Stomach smooth muscle (tissue), 2 donors: ENCODE measurements around the gene ACOXL.

Experiments used
- H3K27ac ChIP-seq: one replicate; pipeline ENCODE4 v1.7.0; 2013; ENCODE audit warnings: mild to moderate bottlenecking, low read length, inconsistent platforms
- H3K27me3 ChIP-seq, 2 donors: one replicate each; pipeline ENCODE4 v1.7.0; 2013; ENCODE audit warnings: low read length in 2 of 2; ENCODE audit not compliant: insufficient read depth in 2 of 2, control insufficient read depth in 1 of 2
- H3K36me3 ChIP-seq, 2 donors: one replicate each; pipeline ENCODE4 v1.7.0; 2013; ENCODE audit warnings: low read length in 2 of 2; ENCODE audit not compliant: control insufficient read depth in 2 of 2, insufficient read depth in 2 of 2
- H3K4me1 ChIP-seq: one replicate; pipeline ENCODE4 v1.7.0; 2013; ENCODE audit warnings: low read length; ENCODE audit not compliant: control insufficient read depth, insufficient read depth
- H3K4me3 ChIP-seq, 2 donors: one replicate each; pipeline ENCODE4 v1.7.0; 2013; ENCODE audit warnings: low read length in 2 of 2
- H3K9ac ChIP-seq, 2 donors: one replicate each; pipeline ENCODE4 v1.7.0; 2013; ENCODE audit warnings: low read length in 2 of 2, mild to moderate bottlenecking in 1 of 2
- H3K9me3 ChIP-seq, 2 donors: one replicate each; pipeline ENCODE4 v1.7.0; 2013; ENCODE audit warnings: low read length in 2 of 2; ENCODE audit not compliant: control insufficient read depth in 2 of 2
- donor health status: healthy.
- donor health status: Pancreatic carcinoma.

ACOXL gene

DNA sequence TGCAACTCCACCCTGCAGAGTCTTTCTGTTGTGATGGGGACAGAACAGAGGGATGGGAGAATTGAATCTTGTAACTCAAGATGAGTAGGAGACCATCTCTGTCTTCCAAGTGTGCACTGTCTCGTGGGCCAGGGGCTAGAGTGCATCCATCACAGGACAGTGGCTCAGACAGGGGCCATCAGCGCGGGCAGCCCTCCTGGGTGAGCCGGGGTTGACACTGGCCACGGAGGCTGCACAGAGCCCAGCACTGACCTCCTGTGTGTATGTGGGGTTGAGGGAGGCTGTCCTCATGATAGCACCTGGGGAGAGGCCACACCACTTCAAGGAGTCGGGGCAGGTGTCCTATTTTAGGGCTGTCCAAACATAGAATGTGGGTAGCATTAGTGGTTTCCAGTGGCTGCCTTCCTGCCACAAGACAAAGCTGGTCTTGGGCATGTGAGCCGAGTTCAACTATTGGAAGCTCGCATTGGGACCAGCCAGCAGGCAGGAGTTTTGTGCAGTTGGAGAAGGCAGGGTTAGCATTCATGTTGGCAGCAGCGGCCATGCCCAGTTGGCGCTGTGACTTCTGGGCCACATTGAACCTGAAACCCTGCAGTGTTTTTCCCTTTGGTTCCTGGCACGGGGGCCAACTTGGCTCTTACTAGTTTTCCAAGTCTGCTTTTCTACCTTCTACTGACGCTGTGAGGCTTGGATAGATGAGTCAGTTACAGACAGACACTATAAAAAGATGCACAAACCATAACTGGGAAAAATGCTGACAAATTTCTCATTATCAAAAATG lies 45.3 kb downstream of the ACOXL start:
- Histone ChIP-seq H3K4me3 (no peak overlapping the region), H3K27ac (no peak overlapping the region), H3K27me3 (no peaks in the 10 kb centered on the region), H3K9ac (no peak overlapping the region), H3K4me1 (peaks cover 6% of the 10 kb centered on the region), H3K9me3 (no peaks in the 10 kb centered on the region), H3K36me3 (no peaks in the 10 kb centered on the region)

DNA sequence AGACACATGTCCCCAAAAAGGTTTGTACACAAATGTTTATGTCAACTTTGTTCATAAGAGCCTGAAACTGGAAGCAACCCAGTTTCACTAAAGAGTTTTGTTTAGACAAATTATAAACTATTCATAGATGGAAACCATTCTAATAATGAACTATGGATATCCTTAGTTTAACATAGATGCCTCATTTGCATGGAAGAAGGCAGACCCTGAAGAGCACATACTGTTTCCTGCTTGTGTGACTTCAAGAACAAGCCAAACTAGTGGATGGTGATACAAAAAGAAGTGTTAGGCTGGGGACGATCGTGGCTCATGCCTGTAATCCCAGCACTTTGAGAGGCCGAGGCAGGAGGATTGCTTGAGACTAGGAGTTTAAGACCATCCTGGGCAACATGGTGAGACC lies 48.1 kb downstream of the ACOXL start:
- Histone ChIP-seq H3K36me3 (no peaks in the 10 kb centered on the region), H3K9ac (no peak overlapping the region), H3K27me3 (no peaks in the 10 kb centered on the region), H3K4me3 (no peak overlapping the region), H3K4me1 (no peaks in the 10 kb centered on the region), H3K27ac (no peak overlapping the region), H3K9me3 (no peaks in the 10 kb centered on the region)

DNA sequence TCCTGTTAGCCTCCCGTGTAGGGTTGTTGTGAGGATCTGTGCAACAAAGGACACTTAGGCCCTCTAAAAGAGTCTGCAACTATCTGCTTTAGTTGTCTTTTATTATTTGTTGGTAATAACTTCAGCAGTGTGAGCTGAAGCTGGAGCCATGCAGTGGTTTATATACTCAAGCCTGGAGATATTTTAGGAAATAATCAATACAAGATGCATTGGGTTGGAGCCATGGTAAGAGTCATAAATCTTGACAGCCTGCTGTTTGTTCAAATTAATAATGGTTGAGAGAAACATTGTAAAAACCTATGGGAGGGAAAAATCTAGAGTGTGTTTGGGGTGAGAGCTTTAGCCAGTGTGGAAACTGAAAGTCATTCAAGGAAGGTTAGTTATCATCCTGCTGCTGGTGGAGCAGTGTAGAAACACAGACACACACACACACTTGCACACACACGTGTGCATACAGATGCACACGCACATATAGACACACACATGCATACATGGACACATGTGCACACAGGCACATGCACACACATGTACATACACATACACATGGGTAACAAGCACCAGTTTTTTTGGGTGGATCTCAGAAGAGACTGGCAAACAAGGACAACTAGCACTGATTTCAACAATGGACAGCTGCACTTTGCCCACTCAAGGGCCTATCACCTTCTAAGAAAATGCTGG lies 51.0 kb downstream of the ACOXL start:
- H3K9ac ChIP-seq: no peak overlapping the region
- no peak overlapping the region for H3K27ac ChIP-seq
- no peaks in the 10 kb centered on the region for H3K36me3 ChIP-seq
- H3K4me1 ChIP-seq: no peaks in the 10 kb centered on the region
- H3K9me3 ChIP-seq: no peaks in the 10 kb centered on the region
- H3K4me3 ChIP-seq: no peak overlapping the region
- H3K27me3 ChIP-seq: no peaks in the 10 kb centered on the region

DNA sequence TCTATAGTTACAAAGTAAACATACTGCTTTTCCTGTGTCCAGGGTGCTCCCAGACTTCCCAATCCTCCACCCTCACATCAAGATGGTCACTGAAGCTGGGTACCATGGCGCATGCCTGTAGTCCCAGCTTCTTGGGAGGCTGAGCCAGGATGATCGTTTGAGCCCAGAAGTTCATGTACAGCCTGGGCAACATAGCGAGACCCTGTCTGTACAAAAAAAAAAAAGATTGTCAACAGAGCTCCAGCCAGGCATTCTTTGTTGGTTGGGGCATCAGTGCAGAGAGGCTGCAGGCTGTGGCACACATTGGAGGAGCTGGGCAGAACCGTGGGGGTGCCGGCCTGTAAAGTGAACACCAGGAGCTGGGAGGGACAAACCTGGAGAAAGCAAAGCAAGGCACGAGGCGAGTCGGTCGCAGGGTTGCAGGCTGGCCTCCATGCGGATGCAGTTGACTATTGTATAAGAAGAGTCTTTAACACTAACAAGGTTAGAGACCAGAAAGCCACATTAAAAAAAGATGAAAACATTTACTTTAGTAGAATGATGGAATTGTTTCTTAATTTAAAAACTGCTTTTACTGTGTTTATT lies 51.8 kb downstream of the ACOXL start:
- H3K9me3 ChIP-seq: no peaks in the 10 kb centered on the region
- H3K4me1 ChIP-seq: no peaks in the 10 kb centered on the region
- H3K4me3 ChIP-seq: no peak overlapping the region
- H3K27ac ChIP-seq: no peak overlapping the region
- H3K36me3 ChIP-seq: no peaks in the 10 kb centered on the region
- no peak overlapping the region for H3K9ac ChIP-seq
- no peaks in the 10 kb centered on the region for H3K27me3 ChIP-seq

DNA sequence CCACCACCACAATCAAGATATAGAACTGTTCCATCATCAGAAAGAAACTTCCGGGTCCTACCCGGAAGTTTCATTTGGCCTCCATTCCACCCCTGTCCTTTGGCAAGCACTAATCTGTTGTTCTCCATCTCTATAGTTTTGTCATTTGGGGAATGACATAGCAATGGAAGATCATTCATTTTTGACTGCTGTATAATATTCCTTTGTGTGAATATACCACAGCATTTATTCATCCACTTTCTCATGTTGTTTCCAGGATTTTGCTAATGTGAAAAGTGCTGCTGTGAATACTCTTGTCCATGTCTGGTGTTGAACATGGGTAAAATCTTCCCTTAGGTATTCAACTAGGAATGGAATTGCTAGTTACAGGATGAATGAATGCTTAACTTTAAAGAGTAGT lies 53.1 kb downstream of the ACOXL start:
- Histone ChIP-seq H3K27me3 (no peaks in the 10 kb centered on the region), H3K9ac (no peak overlapping the region), H3K4me1 (no peaks in the 10 kb centered on the region), H3K9me3 (no peaks in the 10 kb centered on the region), H3K27ac (no peak overlapping the region), H3K4me3 (no peak overlapping the region), H3K36me3 (no peaks in the 10 kb centered on the region)

DNA sequence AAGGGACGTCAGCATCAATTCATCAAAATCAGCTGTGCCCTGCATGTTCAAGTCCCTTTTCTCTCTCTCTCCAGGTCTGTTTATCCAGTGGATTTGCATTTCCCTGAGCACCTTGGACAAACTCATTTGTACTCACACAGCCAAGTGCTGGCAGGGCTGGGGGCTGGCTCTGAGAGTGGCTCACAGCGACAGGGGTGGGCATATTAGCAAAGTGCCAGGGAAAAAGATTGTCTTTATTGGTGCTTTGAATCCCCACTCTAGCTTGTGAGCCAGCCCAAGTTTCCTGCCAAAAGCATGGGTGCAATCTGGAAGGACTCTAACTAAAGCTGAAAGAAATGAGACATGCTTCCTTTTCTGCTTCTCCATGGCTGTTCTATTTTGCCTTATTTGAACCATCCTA lies 56.6 kb downstream of the ACOXL start:
- peaks cover 0 to 3% of the 10 kb centered on the region in 2 donors for H3K27me3 ChIP-seq

GRCh38 chr2:110789706-110790105 lies 57.3 kb downstream of the ACOXL start:
- Histone ChIP-seq H3K27ac (no peak overlapping the region), H3K9ac (no peak overlapping the region), H3K4me3 (no peak overlapping the region), H3K9me3 (no peaks in the 10 kb centered on the region), H3K36me3 (no peaks in the 10 kb centered on the region), H3K4me1 (no peaks in the 10 kb centered on the region), H3K27me3 (peaks cover 0 to 3% of the 10 kb centered on the region in 2 donors)

More for the DNA sequence above, 56.6 kb downstream of the ACOXL start:
- no peaks in the 10 kb centered on the region for H3K36me3 ChIP-seq
- H3K9ac ChIP-seq: no peak overlapping the region
- no peaks in the 10 kb centered on the region for H3K4me1 ChIP-seq
- no peaks in the 10 kb centered on the region for H3K9me3 ChIP-seq
- no peak overlapping the region for H3K4me3 ChIP-seq
- H3K27ac ChIP-seq: no peak overlapping the region

GRCh38 chr2:110790907-110791306 lies 58.5 kb downstream of the ACOXL start:
- Histone ChIP-seq H3K27ac (no peak overlapping the region), H3K4me1 (no peaks in the 10 kb centered on the region), H3K4me3 (no peak overlapping the region), H3K36me3 (no peaks in the 10 kb centered on the region), H3K27me3 (peaks cover 0 to 3% of the 10 kb centered on the region in 2 donors), H3K9me3 (no peaks in the 10 kb centered on the region), H3K9ac (no peak overlapping the region)

- H3K9ac ChIP-seq: no peak overlapping the region
- H3K27ac ChIP-seq: no peak overlapping the region
- H3K27me3 ChIP-seq: peaks cover 0 to 3% of the 10 kb centered on the region in 2 donors
- H3K4me1 ChIP-seq: no peaks in the 10 kb centered on the region
- H3K36me3 ChIP-seq: no peaks in the 10 kb centered on the region
- no peaks in the 10 kb centered on the region for H3K9me3 ChIP-seq
- no peak overlapping the region for H3K4me3 ChIP-seq
Measured at GRCh38 chr2:110791435-110791834, 59.1 kb downstream of the ACOXL start.

- Histone ChIP-seq H3K9me3 (no peaks in the 10 kb centered on the region), H3K36me3 (no peaks in the 10 kb centered on the region), H3K4me3 (no peak overlapping the region), H3K9ac (no peak overlapping the region), H3K27me3 (peaks cover 0 to 3% of the 10 kb centered on the region in 2 donors), H3K4me1 (no peaks in the 10 kb centered on the region), H3K27ac (no peak overlapping the region)
Measured at GRCh38 chr2:110793034-110793433, 60.7 kb downstream of the ACOXL start.

- no peaks in the 10 kb centered on the region for H3K36me3 ChIP-seq
- H3K27me3 ChIP-seq: peaks cover 2 to 3% of the 10 kb centered on the region in 2 donors
- H3K9me3 ChIP-seq: no peaks in the 10 kb centered on the region
- no peak overlapping the region for H3K4me3 ChIP-seq
- H3K27ac ChIP-seq: no peak overlapping the region
- no peaks in the 10 kb centered on the region for H3K4me1 ChIP-seq
- H3K9ac ChIP-seq: no peak overlapping the region
Measured at GRCh38 chr2:110794390-110794789, 62.0 kb downstream of the ACOXL start.
